Glutamatergic neuron (in vitro differentiated cells): ENCODE measurements around the gene PNPLA7. TPM values are rescaled to one million over a fixed set of nuclear protein-coding genes. Genes with fewer than 3 reads are reported as not detected.

Experiments used
- DNase-seq: peaks from one replicate; pipeline ENCODE4 v3.0.0; 2022
- H3K27ac Mint-ChIP-seq: one replicate; pipeline ENCODE4 v1.8.0; 2020; ENCODE audit warnings: mild to moderate bottlenecking, mixed read lengths, inconsistent platforms; ENCODE audit not compliant: unreplicated experiment
- H3K27me3 Mint-ChIP-seq: one replicate; pipeline ENCODE4 v1.8.0; 2020; ENCODE audit warnings: mild to moderate bottlenecking, moderate library complexity, mixed read lengths, inconsistent platforms; ENCODE audit not compliant: unreplicated experiment
- H3K36me3 Mint-ChIP-seq: one replicate; pipeline ENCODE4 v1.8.0; 2020; ENCODE audit warnings: mild to moderate bottlenecking, mixed read lengths, inconsistent platforms; ENCODE audit not compliant: unreplicated experiment
- H3K4me1 Mint-ChIP-seq: one replicate; pipeline ENCODE4 v1.8.0; 2020; ENCODE audit warnings: mild to moderate bottlenecking, low read depth, mixed read lengths, inconsistent platforms; ENCODE audit not compliant: unreplicated experiment
- H3K4me3 Mint-ChIP-seq: one replicate; pipeline ENCODE4 v1.8.0; 2020; ENCODE audit warnings: mild to moderate bottlenecking, mixed read lengths, inconsistent platforms; ENCODE audit not compliant: unreplicated experiment
- H3K9me3 Mint-ChIP-seq: one replicate; pipeline ENCODE4 v1.8.0; 2020; ENCODE audit warnings: mild to moderate bottlenecking, moderate library complexity, mixed read lengths, inconsistent platforms; ENCODE audit not compliant: unreplicated experiment
- CTCF ChIP-seq: fragments of 200-600 bp; sonication (generic); IDR thresholded peaks from one replicate; pipeline ENCODE4 v1.5.0; 2021; ENCODE audit not compliant: partially characterized antibody, unreplicated experiment
- total RNA-seq: library from RNA; stranded (reverse); fragmentation: NEBNext Ultra II Directional; extraction: Animal tissue kit (Norgen Biotek cat#: 25700); gene quantifications from one replicate; pipeline ENCODE4 v1.2.1, GENCODE V29; 2021; ENCODE audit not compliant: unreplicated experiment

Gene PNPLA7
- total RNA-seq, 1 donor from 2014 or later = 6.7 TPM

- Mint-ChIP-seq H3K9me3 (peaks cover 8% of the 10 kb centered on the region), H3K27ac (no peak overlapping the region), H3K36me3 (no peaks in the 10 kb centered on the region), H3K4me1 (peaks cover 3% of the 10 kb centered on the region), H3K4me3 (no peak overlapping the region), H3K27me3 (peaks cover 8% of the 10 kb centered on the region)
- DNase-seq = no peak
- TF ChIP-seq CTCF = no peak
These were observed 124.1 kb downstream of the PNPLA7 start for GRCh38 chr9:137426018-137426681.

GRCh38 chr9:137423514-137424291 lies 126.5 kb downstream of the PNPLA7 start:
- Mint-ChIP-seq H3K27me3 (peaks cover 8% of the 10 kb centered on the region), H3K36me3 (no peaks in the 10 kb centered on the region), H3K4me3 (no peak overlapping the region), H3K27ac (no peak overlapping the region), H3K4me1 (peaks cover 3% of the 10 kb centered on the region), H3K9me3 (peaks cover 8% of the 10 kb centered on the region)
- no peak for DNase-seq
- TF ChIP-seq CTCF = no peak

- peak within 1 kb of the TSS; percentile 73 for H3K27ac Mint-ChIP-seq
- peak within 1 kb of the TSS; percentile 94 for H3K4me3 Mint-ChIP-seq
- TF ChIP-seq CTCF = peak; percentile 78
- H3K9me3 Mint-ChIP-seq = peaks cover 8% of the 10 kb centered on the region
- DNase-seq = peak; percentile 96
- no peaks in the 10 kb centered on the region for H3K36me3 Mint-ChIP-seq
- H3K4me1 Mint-ChIP-seq = peaks cover 3% of the 10 kb centered on the region
- peaks cover 8% of the 10 kb centered on the region for H3K27me3 Mint-ChIP-seq
These were observed 127.3 kb downstream of the PNPLA7 start, which contains the start of the genes EXD3 and NOXA1 for GRCh38 chr9:137422604-137423513. TSS of gene EXD3 (minus strand) at chr9:137423162. CDS start at chr9:137395357, 27,805 bp downstream. TSS of gene NOXA1 (plus strand) at chr9:137423393. CDS start at chr9:137423530, 137 bp downstream.

GRCh38 chr9:137421838-137422603 lies 128.2 kb downstream of the PNPLA7 start:
- Mint-ChIP-seq H3K9me3 (peaks cover 8% of the 10 kb centered on the region), H3K27ac (peak overlapping the region; percentile 73), H3K4me3 (peak overlapping the region; percentile 94), H3K36me3 (no peaks in the 10 kb centered on the region), H3K4me1 (peaks cover 3% of the 10 kb centered on the region), H3K27me3 (peaks cover 7% of the 10 kb centered on the region)
- DNase-seq = no peak
- TF ChIP-seq CTCF = no peak
